Lower lobe of right lung (tissue), 2 donors: Measurements from ENCODE around the gene CADM2. TPM values are rescaled to one million over a fixed set of nuclear protein-coding genes. Genes with fewer than 3 reads are reported as not detected.
"Not testable (repeated sequence)": the region's sequence is repeated elsewhere in the genome, so short reads cannot be mapped to it uniquely, and the experiment has no call there.

Source experiments
- ATAC-seq, 2 donors: fragments of 200-7000 bp; cut with Tn5 transposase; one replicate each; pipeline ENCODE4 v1.9.1; 2020 to 2022; ENCODE audit warnings: mild to moderate bottlenecking in 2 of 2, moderate library complexity in 2 of 2
- DNase-seq: peaks from one replicate; pipeline ENCODE4 v3.0.0-alpha.2; 2020
- H3K27ac ChIP-seq: fragments of 200-600 bp; one replicate; pipeline ENCODE4 v1.8.0; 2022
- H3K27me3 ChIP-seq: fragments of 200-600 bp; one replicate; pipeline ENCODE4 v1.8.0; 2022; ENCODE audit warnings: low read depth
- H3K36me3 ChIP-seq: fragments of 200-600 bp; one replicate; pipeline ENCODE4 v1.8.0; 2022; ENCODE audit warnings: mild to moderate bottlenecking
- H3K4me1 ChIP-seq: fragments of 200-600 bp; one replicate; pipeline ENCODE4 v1.8.0; 2022
- H3K4me3 ChIP-seq: fragments of 200-600 bp; one replicate; pipeline ENCODE4 v1.8.0; 2022; ENCODE audit warnings: mild to moderate bottlenecking
- H3K9me3 ChIP-seq: fragments of 200-600 bp; one replicate; pipeline ENCODE4 v1.8.0; 2022
- intact Hi-C: fragments of 100-400 bp; cut with DNase I; formaldehyde crosslinking; loops from one replicate; pipeline ENCODE4 v1.11.0; 2022
- total RNA-seq: library from RNA; stranded (reverse); fragmentation: NEBNext Ultra II Directional; extraction: Animal tissue kit (Norgen Biotek cat#: 25700); gene quantifications from one replicate; pipeline ENCODE4 v1.2.1, GENCODE V29; 2021
- TF ChIP-seq, protein P1 (sequence below): fragments of 200-600 bp; IDR thresholded peaks from one replicate; pipeline ENCODE4 v1.8.0; 2022; ENCODE audit warnings: antibody characterized with exemption, mild to moderate bottlenecking
- donor health status: DM: no; HTN: yes; CAD: no; lungs with severe emphysema.

Gene CADM2
- total RNA-seq, 1 donor from 2014 or later = 0.83 TPM

GRCh38 chr3:85100316-85100715 lies 141.5 kb downstream of the CADM2 start:
- Histone ChIP-seq H3K9me3 (no peaks in the 10 kb centered on the region), H3K4me3 (no peak overlapping the region), H3K27me3 (no peaks in the 10 kb centered on the region), H3K36me3 (no peaks in the 10 kb centered on the region), H3K27ac (no peak overlapping the region), H3K4me1 (no peaks in the 10 kb centered on the region)
- intact Hi-C loops = no loop called here
- ATAC-seq (no peak), DNase-seq (no peak)
- TF ChIP-seq, protein P1, sequence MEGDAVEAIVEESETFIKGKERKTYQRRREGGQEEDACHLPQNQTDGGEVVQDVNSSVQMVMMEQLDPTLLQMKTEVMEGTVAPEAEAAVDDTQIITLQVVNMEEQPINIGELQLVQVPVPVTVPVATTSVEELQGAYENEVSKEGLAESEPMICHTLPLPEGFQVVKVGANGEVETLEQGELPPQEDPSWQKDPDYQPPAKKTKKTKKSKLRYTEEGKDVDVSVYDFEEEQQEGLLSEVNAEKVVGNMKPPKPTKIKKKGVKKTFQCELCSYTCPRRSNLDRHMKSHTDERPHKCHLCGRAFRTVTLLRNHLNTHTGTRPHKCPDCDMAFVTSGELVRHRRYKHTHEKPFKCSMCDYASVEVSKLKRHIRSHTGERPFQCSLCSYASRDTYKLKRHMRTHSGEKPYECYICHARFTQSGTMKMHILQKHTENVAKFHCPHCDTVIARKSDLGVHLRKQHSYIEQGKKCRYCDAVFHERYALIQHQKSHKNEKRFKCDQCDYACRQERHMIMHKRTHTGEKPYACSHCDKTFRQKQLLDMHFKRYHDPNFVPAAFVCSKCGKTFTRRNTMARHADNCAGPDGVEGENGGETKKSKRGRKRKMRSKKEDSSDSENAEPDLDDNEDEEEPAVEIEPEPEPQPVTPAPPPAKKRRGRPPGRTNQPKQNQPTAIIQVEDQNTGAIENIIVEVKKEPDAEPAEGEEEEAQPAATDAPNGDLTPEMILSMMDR = no peak

- DNase-seq (no peak), ATAC-seq (no peak)
- H3K4me1 ChIP-seq = no peaks in the 10 kb centered on the region
- no peaks in the 10 kb centered on the region for H3K9me3 ChIP-seq
- H3K36me3 ChIP-seq = no peaks in the 10 kb centered on the region
- intact Hi-C loops = no loop called here
- H3K27ac ChIP-seq = no peak overlapping the region
- no peak overlapping the region for H3K4me3 ChIP-seq
- TF ChIP-seq, protein P1 = no peak
- no peaks in the 10 kb centered on the region for H3K27me3 ChIP-seq
Measured at GRCh38 chr3:85102781-85103180, 144.0 kb downstream of the CADM2 start.

- no peaks in the 10 kb centered on the region for H3K27me3 ChIP-seq
- TF ChIP-seq, protein P1 = no peak
- intact Hi-C loops = no loop called here
Measured at GRCh38 chr3:85110393-85110792, 151.6 kb downstream of the CADM2 start.

DNA sequence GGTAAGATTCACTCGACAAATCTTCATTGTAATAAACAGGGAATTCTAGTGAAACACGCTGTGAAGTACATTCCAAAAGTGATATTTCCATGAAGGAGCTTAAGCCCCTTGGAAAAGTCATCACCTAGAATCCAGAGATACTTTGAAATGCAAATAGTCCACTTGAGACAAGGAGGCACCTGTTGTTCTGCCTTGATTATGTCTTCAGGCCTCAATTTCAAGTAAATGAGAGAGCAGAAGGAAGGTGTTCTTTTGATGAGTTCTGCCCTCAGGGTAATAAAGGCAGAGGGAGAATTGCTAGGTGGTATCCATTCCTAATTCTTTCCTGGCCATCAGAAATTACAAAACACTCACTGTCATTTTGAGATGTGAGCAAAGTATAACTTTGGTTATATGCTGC lies 162.1 kb downstream of the CADM2 start:
- Histone ChIP-seq H3K4me3 (no peak overlapping the region), H3K27ac (no peak overlapping the region), H3K36me3 (no peaks in the 10 kb centered on the region), H3K9me3 (no peaks in the 10 kb centered on the region), H3K4me1 (no peaks in the 10 kb centered on the region), H3K27me3 (no peaks in the 10 kb centered on the region)
- intact Hi-C loops = no loop called here
- no peak for ATAC-seq
- DNase-seq = no peak
- TF ChIP-seq, protein P1 = no peak

More at GRCh38 chr3:85110393-85110792, 151.6 kb downstream of the CADM2 start:
- no peaks in the 10 kb centered on the region for H3K9me3 ChIP-seq
- no peak for DNase-seq
- no peaks in the 10 kb centered on the region for H3K36me3 ChIP-seq
- ATAC-seq = no peak
- no peaks in the 10 kb centered on the region for H3K4me1 ChIP-seq
- H3K27ac ChIP-seq = no peak overlapping the region
- no peak overlapping the region for H3K4me3 ChIP-seq

GRCh38 chr3:85132864-85133263 lies 174.1 kb downstream of the CADM2 start:
- intact Hi-C loops, H3K4me3 ChIP-seq, H3K9me3 ChIP-seq, H3K27ac ChIP-seq, H3K27me3 ChIP-seq, ATAC-seq, H3K36me3 ChIP-seq, DNase-seq, H3K4me1 ChIP-seq: not testable (repeated sequence)

DNA sequence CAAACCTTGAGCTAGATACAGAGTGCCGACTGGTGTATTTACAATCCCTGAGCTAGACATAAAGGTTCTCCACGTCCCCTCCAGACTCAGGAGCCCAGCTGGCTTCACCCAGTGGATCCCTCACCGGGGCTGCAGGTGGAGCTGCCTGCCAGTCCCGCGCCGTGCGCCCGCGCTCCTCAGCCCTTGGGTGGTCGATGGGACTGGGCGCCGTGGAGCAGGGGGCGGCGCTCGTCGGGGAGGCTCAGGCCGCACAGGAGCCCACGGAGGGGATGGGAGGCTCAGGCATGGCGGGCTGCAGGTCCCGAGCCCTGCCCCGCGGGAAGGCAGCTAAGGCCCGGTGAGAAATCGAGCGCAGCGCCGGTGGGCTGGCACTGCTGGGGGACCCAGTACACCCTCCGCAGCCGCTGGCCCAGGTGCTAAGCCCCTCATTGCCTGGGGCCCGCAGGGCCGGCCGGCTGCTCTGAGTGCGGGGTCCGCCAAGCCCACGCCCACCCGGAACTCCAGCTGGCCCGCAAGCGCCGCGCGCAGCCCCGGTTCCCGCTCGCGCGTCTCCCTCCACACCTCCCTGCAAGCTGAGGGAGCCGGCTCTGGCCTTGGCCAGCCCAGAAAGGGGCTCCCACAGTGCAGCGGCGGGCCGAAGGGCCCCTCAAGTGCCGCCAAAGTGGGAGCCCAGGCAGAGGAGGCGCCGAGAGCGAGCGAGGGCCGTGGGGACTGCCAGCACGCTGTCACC lies 175.1 kb downstream of the CADM2 start:
- H3K36me3 ChIP-seq, intact Hi-C loops, DNase-seq, H3K4me3 ChIP-seq, H3K9me3 ChIP-seq, H3K27ac ChIP-seq, H3K4me1 ChIP-seq, ATAC-seq, H3K27me3 ChIP-seq: not testable (repeated sequence)
